PC-3 (cell line): Measurements from ENCODE around the gene CEACAM20. TPM values are rescaled to one million over a fixed set of nuclear protein-coding genes. Genes with fewer than 3 reads are reported as not detected.
"Not testable (repeated sequence)": the region's sequence is repeated elsewhere in the genome, so short reads cannot be mapped to it uniquely, and the experiment has no call there.

Experiments used
- ATAC-seq: fragments of 200-7000 bp; cut with Tn5 transposase; 2 replicates; pipeline ENCODE4 v1.9.1; 2020; ENCODE audit warnings: mild to moderate bottlenecking, moderate library complexity
- BruUV-seq: library from RNA; stranded (reverse); fragments of 400-500 nt; replicated peaks from 2 replicates; lab custom pipeline; 2021; lab: Mats Ljungman, UMichigan
- CTCF ChIA-PET: fragments of 300-600 bp; sonication (Branson Sonifier 250); formaldehyde crosslinking; loops from one replicate; lab custom pipeline; 2022; ENCODE audit warnings: antibody characterized with exemption; lab: Charles Lee
- POLR2A ChIA-PET: fragments of 300-600 bp; sonication (Branson Sonifier 250); formaldehyde crosslinking; loops from one replicate; lab custom pipeline; 2022; ENCODE audit warnings: antibody characterized with exemption; ENCODE audit not compliant: unreplicated experiment; lab: Charles Lee
- DNase-seq: peaks from one replicate; pipeline ENCODE4 v3.0.0-alpha.2; 2015
- H2AFZ ChIP-seq: fragments of 300-600 bp; sonication (generic); 2 replicates; pipeline ENCODE4 v1.6.0; 2016; ENCODE audit warnings: antibody characterized with exemption, low read length
- H3F3A ChIP-seq: fragments of 300-600 bp; sonication (generic); one replicate; pipeline ENCODE4 v1.6.0; 2017; ENCODE audit warnings: antibody characterized with exemption, low read length, control low read depth, mild to moderate bottlenecking; ENCODE audit not compliant: unreplicated experiment
- H3K27ac ChIP-seq: fragments of 300-600 bp; sonication (generic); 2 replicates; pipeline ENCODE4 v1.5.1; 2016; ENCODE audit warnings: mild to moderate bottlenecking, low read length
- H3K27me3 ChIP-seq: fragments of 300-600 bp; sonication (generic); 2 replicates; pipeline ENCODE4 v1.6.1; 2016; ENCODE audit warnings: low read length, mixed read lengths
- H3K36me3 ChIP-seq: fragments of 300-600 bp; sonication (generic); 2 replicates; pipeline ENCODE4 v1.6.1; 2016; ENCODE audit warnings: low read depth, mixed run types, low read length, mixed read lengths
- H3K4me1 ChIP-seq: fragments of 300-600 bp; sonication (generic); 2 replicates; pipeline ENCODE4 v1.5.1; 2016; ENCODE audit warnings: low read length; ENCODE audit not compliant: insufficient read depth
- H3K4me2 ChIP-seq: fragments of 300-600 bp; sonication (generic); 2 replicates; pipeline ENCODE4 v1.6.0; 2016; ENCODE audit warnings: low read length
- H3K4me3 ChIP-seq: fragments of 300-600 bp; sonication (generic); 2 replicates; pipeline ENCODE4 v1.5.1; 2016; ENCODE audit warnings: mild to moderate bottlenecking, low read length, mixed read lengths
- H3K79me2 ChIP-seq: fragments of 300-600 bp; sonication (generic); 2 replicates; pipeline ENCODE4 v1.6.1; 2017; ENCODE audit warnings: low read length, mixed read lengths
- H3K9ac ChIP-seq: fragments of 300-600 bp; sonication (generic); 2 replicates; pipeline ENCODE4 v1.6.0; 2016; ENCODE audit warnings: mild to moderate bottlenecking, low read length
- H3K9me2 ChIP-seq: fragments of 300-600 bp; sonication (generic); replicated peaks from 2 replicates; pipeline ENCODE4 v1.6.1; 2016; ENCODE audit warnings: mixed run types, low read length, mixed read lengths
- H3K9me3 ChIP-seq: fragments of 300-600 bp; sonication (generic); 2 replicates; pipeline ENCODE4 v1.6.1; 2016; ENCODE audit warnings: low read length, mixed read lengths
- H4K20me1 ChIP-seq: fragments of 300-600 bp; sonication (generic); 2 replicates; pipeline ENCODE4 v1.6.1; 2016; ENCODE audit warnings: low read length, mixed read lengths
- EZH2 ChIP-seq: fragments of 300-600 bp; sonication (generic); IDR thresholded peaks from one replicate; pipeline ENCODE4 v1.6.1; 2017; ENCODE audit warnings: antibody characterized with exemption, mild to moderate bottlenecking, low read length; ENCODE audit not compliant: unreplicated experiment
- EZH2phosphoT487 ChIP-seq: fragments of 300-600 bp; sonication (generic); IDR thresholded peaks from 2 replicates; pipeline ENCODE4 v1.6.1; 2018; ENCODE audit warnings: mild to moderate bottlenecking, antibody characterized with exemption, low read length, borderline replicate concordance
- intact Hi-C: fragments of 100-400 bp; cut with micrococcal nuclease; formaldehyde crosslinking; loops from 2 replicates; pipeline ENCODE4 v1.9.0; 2023
- total RNA-seq: library from RNA; depleted of rRNA; stranded (reverse); fragments of >200 nt; gene quantifications from 2 replicates; pipeline ENCODE4 v1.2.3, GENCODE V29; 2014; rRNA removed
- TF ChIP-seq, protein P1 (sequence below): fragments of 300-600 bp; sonication (generic); conservative IDR thresholded peaks from 2 replicates; pipeline ENCODE4 v1.5.1; 2017; ENCODE audit warnings: antibody characterized with exemption, low read depth, mild to moderate bottlenecking, low read length

The CEACAM20 gene
- total RNA-seq, 1 experiment from 2014 or later: not detected

DNA sequence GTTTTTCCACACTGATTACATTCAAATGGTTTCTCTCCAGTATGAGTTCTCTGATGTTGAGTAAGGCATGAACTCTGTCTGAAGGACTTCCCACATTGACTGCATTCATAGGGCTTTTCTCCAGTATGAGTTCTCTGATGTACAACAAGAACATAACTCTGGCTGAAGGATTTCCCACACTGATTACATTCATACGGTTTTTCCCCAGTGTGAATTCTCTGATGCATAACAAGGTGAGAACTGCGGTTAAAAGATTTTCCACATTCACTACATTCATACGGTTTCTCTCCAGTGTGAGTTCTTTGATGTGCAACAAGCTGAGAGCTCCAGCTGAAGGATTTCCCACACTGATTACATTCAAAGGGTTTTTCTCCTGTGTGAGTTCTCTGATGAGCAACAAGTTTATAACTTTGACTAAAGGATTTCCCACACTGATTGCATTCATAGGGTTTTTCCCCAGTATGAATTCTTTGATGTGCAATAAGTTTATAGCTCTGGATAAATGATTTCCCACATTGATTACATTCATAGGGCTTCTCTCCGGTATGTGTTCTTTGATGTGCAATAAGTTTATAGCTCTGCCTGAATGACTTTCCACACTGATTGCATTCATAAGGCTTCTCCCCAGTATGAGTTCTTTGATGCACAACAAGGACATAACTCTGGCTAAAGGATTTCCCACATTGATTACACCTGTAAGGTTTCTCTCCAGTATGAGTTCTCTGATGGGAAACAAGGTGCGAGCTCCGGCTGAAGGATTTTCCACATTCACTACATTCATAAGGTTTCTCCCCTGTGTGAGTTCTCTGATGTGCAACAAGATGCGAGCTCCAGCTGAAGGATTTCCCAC lies 52.7 kb downstream of the CEACAM20 start:
- Histone ChIP-seq H3K36me3 (peaks cover 71% of the 10 kb centered on the region), H3K27ac (no peak overlapping the region)
- BruUV-seq: no TSS peak

DNA sequence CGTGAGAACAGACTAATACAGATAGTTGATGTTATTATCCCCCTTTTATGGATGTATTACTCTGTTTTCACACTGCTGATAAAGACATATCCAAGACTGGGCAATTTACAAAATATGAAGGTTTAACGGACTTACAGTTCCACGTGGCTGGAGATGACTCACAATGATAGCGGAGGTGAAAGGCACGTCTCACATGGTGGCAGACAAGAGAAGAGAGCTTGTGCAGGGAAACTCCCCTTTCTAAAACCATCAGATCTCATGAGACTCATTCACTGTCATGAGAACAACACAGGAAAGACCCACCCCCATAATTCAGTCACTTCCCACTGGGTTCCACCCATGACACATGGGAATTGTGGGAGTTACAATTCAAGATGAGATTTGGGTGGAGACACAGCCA lies 60.7 kb downstream of the CEACAM20 start:
- H3K27me3 ChIP-seq, DNase-seq, H2AFZ ChIP-seq, H3K9me2 ChIP-seq, H3K4me2 ChIP-seq, H3K79me2 ChIP-seq, H4K20me1 ChIP-seq, H3K27ac ChIP-seq, BruUV-seq, CTCF ChIA-PET, POLR2A ChIA-PET, ATAC-seq, intact Hi-C loops, H3F3A ChIP-seq, H3K4me3 ChIP-seq, H3K9ac ChIP-seq, H3K4me1 ChIP-seq, H3K36me3 ChIP-seq: not testable (repeated sequence)
- H3K9me3 ChIP-seq: peaks cover 10% of the 10 kb centered on the region; the same call in 1 of the 2 replicates

More for the DNA sequence above, 52.7 kb downstream of the CEACAM20 start:
- CTCF ChIA-PET: no interaction called here
- DNase-seq (peak; percentile 7), ATAC-seq (no peak)
- no peak overlapping the region for H3K4me2 ChIP-seq
- peaks cover 70% of the 10 kb centered on the region for H3K9me3 ChIP-seq
- TF ChIP-seq EZH2phosphoT487 (no peak), EZH2 (no peak)
- TF ChIP-seq, protein P1, sequence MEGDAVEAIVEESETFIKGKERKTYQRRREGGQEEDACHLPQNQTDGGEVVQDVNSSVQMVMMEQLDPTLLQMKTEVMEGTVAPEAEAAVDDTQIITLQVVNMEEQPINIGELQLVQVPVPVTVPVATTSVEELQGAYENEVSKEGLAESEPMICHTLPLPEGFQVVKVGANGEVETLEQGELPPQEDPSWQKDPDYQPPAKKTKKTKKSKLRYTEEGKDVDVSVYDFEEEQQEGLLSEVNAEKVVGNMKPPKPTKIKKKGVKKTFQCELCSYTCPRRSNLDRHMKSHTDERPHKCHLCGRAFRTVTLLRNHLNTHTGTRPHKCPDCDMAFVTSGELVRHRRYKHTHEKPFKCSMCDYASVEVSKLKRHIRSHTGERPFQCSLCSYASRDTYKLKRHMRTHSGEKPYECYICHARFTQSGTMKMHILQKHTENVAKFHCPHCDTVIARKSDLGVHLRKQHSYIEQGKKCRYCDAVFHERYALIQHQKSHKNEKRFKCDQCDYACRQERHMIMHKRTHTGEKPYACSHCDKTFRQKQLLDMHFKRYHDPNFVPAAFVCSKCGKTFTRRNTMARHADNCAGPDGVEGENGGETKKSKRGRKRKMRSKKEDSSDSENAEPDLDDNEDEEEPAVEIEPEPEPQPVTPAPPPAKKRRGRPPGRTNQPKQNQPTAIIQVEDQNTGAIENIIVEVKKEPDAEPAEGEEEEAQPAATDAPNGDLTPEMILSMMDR: no peak
- intact Hi-C loops: no loop called here
- no peaks in the 10 kb centered on the region for H3K27me3 ChIP-seq
- no peak overlapping the region; the same call in 1 of the 2 replicates for H3K4me3 ChIP-seq
- POLR2A ChIA-PET: no interaction called here
- H2AFZ ChIP-seq: no peak overlapping the region
- H3K9me2 ChIP-seq: no peaks in the 10 kb centered on the region
- H4K20me1 ChIP-seq: no peaks in the 10 kb centered on the region
- no peaks in the 10 kb centered on the region for H3F3A ChIP-seq
- H3K9ac ChIP-seq: no peak overlapping the region
- no peaks in the 10 kb centered on the region for H3K4me1 ChIP-seq
- H3K79me2 ChIP-seq: no peaks in the 10 kb centered on the region

DNA sequence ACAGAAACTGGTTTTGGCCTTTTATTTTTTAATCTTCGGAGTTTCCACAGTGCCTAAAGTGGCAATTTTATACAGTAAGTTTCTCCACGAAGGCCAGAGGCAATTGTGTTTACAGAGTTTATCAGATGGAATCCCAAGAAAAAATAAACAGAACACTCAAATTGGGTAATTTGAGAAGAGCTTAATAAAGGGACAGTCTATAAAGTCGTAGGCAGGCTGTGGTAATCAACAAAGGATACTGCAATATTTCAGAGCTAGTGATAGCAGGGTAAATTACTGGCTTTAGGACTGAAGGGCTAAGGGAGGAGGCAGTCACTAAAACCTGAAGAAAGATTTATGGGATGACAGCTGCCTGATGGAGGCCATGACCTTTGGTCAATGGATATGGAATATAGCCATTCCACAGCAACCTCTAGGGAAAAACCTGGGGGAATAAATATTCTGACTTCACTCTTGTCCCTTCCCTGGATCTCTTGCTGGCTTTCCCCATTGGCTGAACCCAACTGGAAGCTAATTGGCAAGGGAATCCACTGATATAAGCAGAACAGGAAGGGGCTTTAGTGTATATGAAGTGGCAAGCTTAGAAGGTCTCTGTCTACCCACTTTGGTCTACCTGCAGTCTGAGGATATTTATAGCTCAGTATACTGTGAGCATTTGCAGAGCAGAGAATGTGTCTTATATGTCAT lies 66.7 kb downstream of the CEACAM20 start:
- ATAC-seq: not testable (repeated sequence)

More for the DNA sequence above, 66.7 kb downstream of the CEACAM20 start:
- H3K9me2 ChIP-seq, H3K79me2 ChIP-seq, H3K36me3 ChIP-seq, BruUV-seq, H3K9ac ChIP-seq, POLR2A ChIA-PET, H3K4me3 ChIP-seq, H3K27me3 ChIP-seq, H3K4me2 ChIP-seq, H3K4me1 ChIP-seq, intact Hi-C loops, H3K9me3 ChIP-seq, H2AFZ ChIP-seq, H3K27ac ChIP-seq, H3F3A ChIP-seq, H4K20me1 ChIP-seq, CTCF ChIA-PET, DNase-seq: not testable (repeated sequence)

Other genes with a start within 250 kb of the CEACAM20 start
- gene ZNF235, start 224.7 kb downstream of the CEACAM20 start, total RNA-seq: 0.92 and 1.0 TPM in 2 replicates
- gene ZNF112, start 173.0 kb downstream of the CEACAM20 start, total RNA-seq: 1.9 and 2.5 TPM in 2 replicates
- gene ZNF285, start 128.1 kb downstream of the CEACAM20 start, total RNA-seq: 0.12 and 0.22 TPM in 2 replicates
- 2.4 and 6.2 TPM in 2 replicates for gene ZNF229, start 81.2 kb downstream of the CEACAM20 start, total RNA-seq
- gene ZNF180, start 29.2 kb downstream of the CEACAM20 start, total RNA-seq: 7.1 and 9.8 TPM in 2 replicates
- gene IGSF23, start 83.9 kb upstream of the CEACAM20 start, total RNA-seq: not detected in 2 replicates
- gene PVR, start 114.2 kb upstream of the CEACAM20 start, total RNA-seq: 67.8 and 75.3 TPM in 2 replicates
- 2.2 and 4.3 TPM in 2 replicates for gene CEACAM19, start 141.8 kb upstream of the CEACAM20 start, total RNA-seq
- not detected in 2 replicates for gene CEACAM16, start 169.5 kb upstream of the CEACAM20 start, total RNA-seq
- 22.9 and 25.5 TPM in 2 replicates for gene BCL3, start 219.0 kb upstream of the CEACAM20 start, total RNA-seq
- gene CBLC, start 248.2 kb upstream of the CEACAM20 start, total RNA-seq: 25.4 and 26.4 TPM in 2 replicates